GM13976 (cell line): ENCODE measurements around the gene AGMO.

Experiments used
- DNase-seq: peaks from one replicate; pipeline ENCODE4 v3.0.0; 2012; ENCODE audit warnings: low spot score
- CTCF ChIP-seq: IDR thresholded peaks from 2 replicates; pipeline ENCODE4 v1.5.1; 2012; ENCODE audit warnings: borderline replicate concordance, mild to moderate bottlenecking; ENCODE audit not compliant: insufficient read depth; ENCODE audit errors: extremely low read depth, missing control alignments, control extremely low read depth
- in situ Hi-C: fragments of 300-500 bp; cut with MboI; formaldehyde crosslinking; loops from one replicate; pipeline ENCODE4 v1.12.0; 2022; ENCODE audit warnings: low sequenced_read_pairs, mixed read lengths, inconsistent platforms; ENCODE audit not compliant: unreplicated experiment

Gene AGMO

GRCh38 chr7:15159261-15159660 is 402.6 kb downstream of the AGMO start:
- in situ Hi-C loops: no loop called here
- no peak for DNase-seq
- no peak for TF ChIP-seq CTCF

GRCh38 chr7:15158141-15158810 is 403.5 kb downstream of the AGMO start:
- in situ Hi-C loops: no loop called here
- TF ChIP-seq CTCF: no peak
- DNase-seq: no peak
